Measurements from ENCODE around the gene RFLNA. TPM values are rescaled to one million over a fixed set of nuclear protein-coding genes. Genes with fewer than 3 reads are reported as not detected.

The RFLNA gene
- total and polyA plus RNA-seq, 7 experiments from 2014 or later, result 0.09 TPM; not detected in 6

DNA sequence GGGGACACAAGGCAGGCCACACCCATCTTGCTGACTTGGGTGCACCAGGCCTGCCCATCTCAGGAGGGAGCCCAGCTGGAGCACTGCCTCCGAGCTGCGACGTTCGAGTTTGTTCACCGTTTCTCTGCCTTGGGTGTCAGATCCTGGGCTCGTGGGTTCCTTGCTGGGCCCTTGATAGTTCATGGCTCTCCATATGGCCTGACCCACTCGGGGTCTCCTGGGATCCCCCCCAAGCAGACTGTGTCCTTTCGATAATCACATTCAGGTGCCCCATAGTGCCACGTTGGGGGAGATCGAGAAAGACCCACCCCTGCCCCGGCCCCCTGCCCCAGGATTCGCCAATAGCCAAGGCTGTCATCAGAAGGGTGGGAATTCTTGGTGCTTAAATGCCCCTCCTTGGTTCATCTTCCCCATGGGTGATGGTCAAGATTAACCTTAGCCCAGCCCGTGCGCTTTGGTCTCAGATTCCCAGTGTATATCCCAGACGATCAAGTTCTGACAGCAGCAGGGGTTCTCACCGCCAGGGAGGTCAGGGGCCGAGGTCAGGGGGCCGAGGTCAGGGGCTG lies 7.4 kb downstream of the RFLNA start:
- CTCF ChIA-PET, result interaction anchor here (0.6 kb wide), 1 partner anchor 468 kb away, joined by 3 read pairs; no protein-coding TSS in a partner anchor
- no peaks in the 10 kb centered on the region for H3K9me3 ChIP-seq (ENCODE audit: control insufficient read depth in 2 of 3, low read length in 3 of 3)
- no peaks in the 10 kb centered on the region for H3K4me1 ChIP-seq (ENCODE audit: control insufficient read depth in 2 of 2, insufficient read depth in 2 of 2, low read length in 2 of 2)
- POLR2A ChIA-PET, result no interaction called here
- no peak overlapping the region for H3K27ac ChIP-seq (ENCODE audit: low read depth, low read length)
- Mint-ChIP-seq H3K27me3 (peaks cover 2 to 21% (median 12%) of the 10 kb centered on the region in 5 donors), H3K4me1 (peaks cover 0 to 2% (median 0%) of the 10 kb centered on the region in 7 donors), H3K36me3 (no peaks in the 10 kb centered on the region), H3K27ac (no peak overlapping the region), H3K4me3 (no peak overlapping the region), H3K9me3 (no peaks in the 10 kb centered on the region)
- DNase-seq (no peak), ATAC-seq (no peak)
- peaks cover 0 to 8% of the 10 kb centered on the region in 2 donors for H3K27me3 ChIP-seq (ENCODE audit: control insufficient read depth in 2 of 2, insufficient read depth in 2 of 2, low read length in 2 of 2)
- no peak overlapping the region for H3K4me3 ChIP-seq (ENCODE audit: low read length)
- intact Hi-C loops (cut with micrococcal nuclease), result no loop called here
- H3K36me3 ChIP-seq (ENCODE audit: control insufficient read depth in 2 of 3, insufficient read depth in 3 of 3, low read length in 3 of 3), result no peaks in the 10 kb centered on the region

DNA sequence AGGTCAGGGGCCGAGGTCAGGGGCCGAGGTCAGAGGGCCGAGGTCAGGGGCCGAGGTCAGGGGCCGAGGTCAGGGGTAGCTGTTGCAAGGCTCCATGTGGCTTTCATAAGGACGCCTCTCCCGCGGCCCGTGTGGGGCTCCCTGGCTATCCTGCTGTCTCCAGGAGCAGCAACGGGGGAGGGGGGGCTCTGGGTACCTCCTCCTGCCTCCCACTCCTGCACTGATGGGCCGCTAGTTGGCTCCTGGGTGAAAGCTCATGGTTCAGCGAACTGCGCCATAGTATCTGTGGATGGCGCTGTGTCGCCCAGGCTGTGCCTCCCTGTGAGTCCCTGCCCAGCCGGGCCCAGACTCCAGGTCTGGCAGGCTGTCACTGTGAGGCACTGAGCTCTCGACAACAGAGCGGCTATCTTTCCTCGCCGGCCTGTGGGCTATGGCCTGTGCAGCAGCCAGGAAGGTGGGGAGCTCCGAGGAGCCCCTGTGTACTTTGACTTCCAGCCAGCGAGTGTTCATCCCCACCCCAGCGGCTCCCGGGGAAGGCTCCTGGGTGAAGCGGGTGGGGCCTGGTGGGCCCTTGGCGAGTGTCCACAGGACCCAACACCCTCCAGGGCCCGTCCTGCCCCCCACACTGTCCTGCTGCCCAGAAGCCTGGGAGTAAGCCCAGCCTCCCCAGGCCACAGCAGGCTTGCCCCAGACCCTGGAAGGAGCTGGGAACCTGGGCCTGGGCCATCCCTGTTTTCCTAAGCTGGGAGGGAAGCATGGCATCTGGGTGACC lies 8.1 kb downstream of the RFLNA start:
- Histone ChIP-seq H3K36me3 (ENCODE audit: control insufficient read depth in 2 of 3, insufficient read depth in 3 of 3, low read length in 3 of 3) (no peaks in the 10 kb centered on the region), H3K4me1 (ENCODE audit: control insufficient read depth in 2 of 2, insufficient read depth in 2 of 2, low read length in 2 of 2) (no peaks in the 10 kb centered on the region), H3K27me3 (ENCODE audit: control insufficient read depth in 2 of 2, insufficient read depth in 2 of 2, low read length in 2 of 2) (peaks cover 0 to 5% of the 10 kb centered on the region in 2 donors), H3K9me3 (ENCODE audit: control insufficient read depth in 2 of 3, low read length in 3 of 3) (no peaks in the 10 kb centered on the region), H3K27ac (ENCODE audit: low read depth, low read length) (no peak overlapping the region), H3K4me3 (ENCODE audit: low read length) (no peak overlapping the region)
- Mint-ChIP-seq H3K27ac (no peak overlapping the region), H3K4me3 (no peak overlapping the region), H3K36me3 (no peaks in the 10 kb centered on the region), H3K9me3 (no peaks in the 10 kb centered on the region), H3K4me1 (peaks cover 0 to 2% (median 0%) of the 10 kb centered on the region in 7 donors), H3K27me3 (peaks cover 0 to 15% (median 8%) of the 10 kb centered on the region in 5 donors)
- intact Hi-C loops (cut with micrococcal nuclease), result no loop called here
- ATAC-seq, result no peak
- DNase-seq, result no peak
- ChIA-PET POLR2A (no interaction called here), CTCF (no interaction called here)

DNA sequence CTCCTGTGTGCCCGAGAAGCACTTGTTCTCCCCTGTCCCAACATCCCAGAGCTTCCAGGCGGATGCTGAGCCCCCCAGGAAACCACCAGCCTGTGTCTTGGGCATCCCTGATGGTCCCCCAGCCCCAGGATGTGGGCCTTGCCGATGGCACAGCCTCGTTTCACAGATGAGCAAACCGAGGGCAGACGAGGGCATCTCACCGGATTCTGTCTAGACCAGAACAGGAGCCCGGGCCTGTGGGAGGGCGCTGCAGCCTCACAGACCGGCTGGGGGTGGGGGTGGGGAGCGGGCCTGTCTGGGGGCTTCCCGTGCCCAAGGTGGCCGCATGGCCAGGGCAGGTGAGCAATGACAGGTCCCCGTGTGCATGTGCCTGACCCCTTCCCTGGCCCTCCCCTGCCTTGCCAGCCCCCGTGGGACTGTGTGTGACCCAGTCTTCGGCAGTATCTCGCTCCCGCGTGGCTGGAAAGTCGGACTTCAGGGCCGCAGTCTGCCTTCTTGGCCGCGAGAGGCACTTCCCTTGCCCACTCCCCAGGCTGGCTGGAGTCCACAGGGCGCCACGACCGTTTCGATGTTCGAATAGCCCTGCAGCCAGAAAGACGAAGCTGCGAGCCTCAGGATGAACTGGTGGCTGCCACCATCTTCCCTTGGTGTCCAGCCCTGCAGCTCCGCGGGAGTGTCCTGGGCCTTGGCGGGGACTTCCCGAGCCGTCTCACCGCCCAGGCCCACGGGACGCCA lies 8.9 kb downstream of the RFLNA start:
- Mint-ChIP-seq H3K4me1 (peaks cover 0 to 2% (median 0%) of the 10 kb centered on the region in 7 donors), H3K27me3 (peaks cover 0 to 10% (median under 1%) of the 10 kb centered on the region in 5 donors), H3K9me3 (no peaks in the 10 kb centered on the region), H3K4me3 (no peak overlapping the region), H3K27ac (no peak overlapping the region), H3K36me3 (no peaks in the 10 kb centered on the region)
- no peak overlapping the region for H3K27ac ChIP-seq (ENCODE audit: low read depth, low read length)
- H3K9me3 ChIP-seq (ENCODE audit: control insufficient read depth in 2 of 3, low read length in 3 of 3), result no peaks in the 10 kb centered on the region
- intact Hi-C loops (cut with micrococcal nuclease), result no loop called here
- DNase-seq (no peak), ATAC-seq (no peak)
- POLR2A ChIA-PET, result no interaction called here
- CTCF ChIA-PET, result no interaction called here
- H3K4me3 ChIP-seq (ENCODE audit: low read length), result no peak overlapping the region
- no peaks in the 10 kb centered on the region for H3K4me1 ChIP-seq (ENCODE audit: control insufficient read depth in 2 of 2, insufficient read depth in 2 of 2, low read length in 2 of 2)
- no peaks in the 10 kb centered on the region for H3K36me3 ChIP-seq (ENCODE audit: control insufficient read depth in 2 of 3, insufficient read depth in 3 of 3, low read length in 3 of 3)
- H3K27me3 ChIP-seq (ENCODE audit: control insufficient read depth in 2 of 2, insufficient read depth in 2 of 2, low read length in 2 of 2), result no peaks in the 10 kb centered on the region

DNA sequence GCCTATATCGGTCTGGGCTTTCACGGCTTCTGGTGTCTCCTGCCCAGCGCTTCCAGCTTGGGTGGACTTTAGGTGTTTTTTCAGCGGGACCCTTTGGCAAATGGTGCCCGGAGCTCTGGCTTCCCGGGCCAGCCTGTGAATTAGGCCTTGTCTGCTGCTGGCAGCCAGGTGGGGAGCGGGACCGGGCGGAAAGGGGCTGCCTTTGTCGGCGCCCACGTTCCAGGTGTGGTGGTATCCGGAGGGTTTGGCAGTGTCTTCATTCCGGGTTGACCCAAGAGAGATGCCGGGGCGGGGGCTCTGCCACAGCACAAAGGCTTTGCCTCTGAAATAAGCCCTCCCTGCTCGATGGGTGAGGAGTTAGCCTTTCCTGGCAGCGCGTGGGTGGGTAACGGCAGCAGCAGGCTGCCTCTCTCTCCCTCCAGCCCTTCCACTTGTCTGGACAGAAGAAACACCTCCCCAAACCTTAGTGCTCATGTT lies 9.5 kb downstream of the RFLNA start:
- Mint-ChIP-seq H3K27me3 (peaks cover 0 to 8% (median 0%) of the 10 kb centered on the region in 5 donors), H3K36me3 (no peaks in the 10 kb centered on the region), H3K4me3 (no peak overlapping the region), H3K9me3 (no peaks in the 10 kb centered on the region), H3K4me1 (peaks cover 0 to 2% (median 0%) of the 10 kb centered on the region in 7 donors), H3K27ac (no peak overlapping the region)
- Histone ChIP-seq H3K27ac (ENCODE audit: low read depth, low read length) (no peak overlapping the region), H3K4me1 (ENCODE audit: control insufficient read depth in 2 of 2, insufficient read depth in 2 of 2, low read length in 2 of 2) (no peaks in the 10 kb centered on the region), H3K4me3 (ENCODE audit: low read length) (no peak overlapping the region), H3K9me3 (ENCODE audit: control insufficient read depth in 2 of 3, low read length in 3 of 3) (no peaks in the 10 kb centered on the region), H3K36me3 (ENCODE audit: control insufficient read depth in 2 of 3, insufficient read depth in 3 of 3, low read length in 3 of 3) (no peaks in the 10 kb centered on the region), H3K27me3 (ENCODE audit: control insufficient read depth in 2 of 2, insufficient read depth in 2 of 2, low read length in 2 of 2) (no peaks in the 10 kb centered on the region)
- DNase-seq (no peak), ATAC-seq (no peak)
- intact Hi-C loops (cut with micrococcal nuclease), result no loop called here
- ChIA-PET POLR2A (no interaction called here), CTCF (no interaction called here)

DNA sequence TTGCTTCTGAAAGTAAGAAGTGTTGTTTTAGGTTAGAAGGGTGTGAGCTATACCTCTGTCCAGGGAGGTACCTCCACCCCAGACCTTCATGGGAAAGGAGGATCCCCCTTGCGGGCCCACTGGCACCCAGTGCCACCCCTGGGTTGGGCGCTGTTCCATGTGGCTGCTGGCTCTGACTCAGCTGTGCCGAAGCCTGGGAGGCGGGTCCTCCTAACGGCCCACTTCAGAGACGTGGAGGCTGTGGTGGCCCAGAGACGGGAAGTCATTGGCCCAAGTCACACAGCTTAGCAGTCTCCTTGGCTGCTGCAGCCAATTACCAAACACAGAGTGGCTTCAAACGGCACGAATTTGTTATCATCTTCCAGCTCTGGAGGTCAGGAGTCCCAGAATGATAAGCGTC lies 10.2 kb downstream of the RFLNA start:
- Histone ChIP-seq H3K9me3 (ENCODE audit: control insufficient read depth in 2 of 3, low read length in 3 of 3) (no peaks in the 10 kb centered on the region), H3K27ac (ENCODE audit: low read depth, low read length) (no peak overlapping the region), H3K27me3 (ENCODE audit: control insufficient read depth in 2 of 2, insufficient read depth in 2 of 2, low read length in 2 of 2) (no peaks in the 10 kb centered on the region), H3K4me3 (ENCODE audit: low read length) (no peak overlapping the region), H3K36me3 (ENCODE audit: control insufficient read depth in 2 of 3, insufficient read depth in 3 of 3, low read length in 3 of 3) (no peaks in the 10 kb centered on the region), H3K4me1 (ENCODE audit: control insufficient read depth in 2 of 2, insufficient read depth in 2 of 2, low read length in 2 of 2) (no peaks in the 10 kb centered on the region)
- Mint-ChIP-seq H3K27me3 (peaks cover 0 to 6% (median 0%) of the 10 kb centered on the region in 5 donors), H3K4me1 (peaks cover 0 to 2% (median 0%) of the 10 kb centered on the region in 7 donors), H3K36me3 (no peaks in the 10 kb centered on the region), H3K27ac (no peak overlapping the region), H3K9me3 (no peaks in the 10 kb centered on the region), H3K4me3 (no peak overlapping the region)
- ATAC-seq, result no peak
- ChIA-PET CTCF (no interaction called here), POLR2A (no interaction called here)
- no peak for DNase-seq
- intact Hi-C loops (cut with micrococcal nuclease), result no loop called here

DNA sequence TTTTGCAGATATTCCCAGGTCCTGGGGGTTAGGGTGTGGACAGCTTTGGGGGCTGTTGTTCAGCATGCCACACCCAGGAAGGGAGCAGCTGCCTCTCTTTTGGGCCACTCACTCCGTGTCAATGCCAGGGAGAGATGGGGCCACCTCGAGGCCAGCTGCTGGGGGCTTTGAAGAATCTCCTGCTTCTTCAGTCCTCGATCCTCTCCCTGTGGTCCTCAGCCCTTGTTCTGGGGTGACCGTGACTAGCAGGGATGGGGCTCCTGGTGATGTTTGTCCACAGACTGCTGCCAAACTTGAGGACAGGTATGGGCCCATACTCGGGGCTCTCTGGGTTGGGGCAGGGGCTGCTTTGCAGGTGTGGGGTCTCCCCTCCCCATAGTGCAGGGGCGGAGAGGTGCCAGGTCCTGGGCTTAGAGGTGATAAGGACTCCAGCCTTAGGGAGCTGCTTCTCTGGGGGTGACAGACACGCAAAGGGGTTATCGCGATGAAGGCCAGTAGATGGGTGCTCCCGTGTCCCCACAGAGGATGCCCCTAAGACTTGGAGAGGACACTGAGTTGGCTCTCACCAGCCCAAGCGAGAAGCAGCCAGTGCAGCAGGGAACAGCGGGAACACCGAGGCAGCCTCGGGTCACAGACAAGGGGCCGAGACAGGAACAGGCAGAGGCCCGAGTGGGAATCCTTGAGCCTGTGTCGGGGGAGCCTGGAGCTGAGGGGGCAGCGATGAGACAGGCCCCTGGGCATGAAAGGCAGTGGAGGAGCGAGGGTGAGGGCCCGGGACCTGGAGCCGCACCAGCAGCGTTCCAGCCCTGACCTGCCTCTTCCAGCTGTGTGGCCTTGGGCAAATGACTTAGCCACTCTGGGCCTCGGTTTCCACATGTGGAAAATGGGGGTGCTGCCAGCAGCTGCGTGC lies 11.1 kb downstream of the RFLNA start:
- H3K27me3 Mint-ChIP-seq, result peaks cover 0 to under 1% (median 0%) of the 10 kb centered on the region in 5 donors
- DNase-seq (no peak), ATAC-seq (no peak)
- Histone ChIP-seq H3K4me3 (ENCODE audit: low read length) (no peak overlapping the region), H3K36me3 (ENCODE audit: control insufficient read depth in 2 of 3, insufficient read depth in 3 of 3, low read length in 3 of 3) (no peaks in the 10 kb centered on the region), H3K27me3 (ENCODE audit: control insufficient read depth in 2 of 2, insufficient read depth in 2 of 2, low read length in 2 of 2) (no peaks in the 10 kb centered on the region), H3K4me1 (ENCODE audit: control insufficient read depth in 2 of 2, insufficient read depth in 2 of 2, low read length in 2 of 2) (no peaks in the 10 kb centered on the region), H3K9me3 (ENCODE audit: control insufficient read depth in 2 of 3, low read length in 3 of 3) (no peaks in the 10 kb centered on the region), H3K27ac (ENCODE audit: low read depth, low read length) (no peak overlapping the region)
- intact Hi-C loops (cut with micrococcal nuclease), result no loop called here
- no peak overlapping the region for H3K27ac Mint-ChIP-seq
- H3K4me3 Mint-ChIP-seq, result no peak overlapping the region
- peaks cover 0 to 2% (median 0%) of the 10 kb centered on the region in 7 donors for H3K4me1 Mint-ChIP-seq
- CTCF ChIA-PET, result no interaction called here
- no peaks in the 10 kb centered on the region for H3K9me3 Mint-ChIP-seq
- H3K36me3 Mint-ChIP-seq, result no peaks in the 10 kb centered on the region
- POLR2A ChIA-PET, result no interaction called here

Measured in naive thymus-derived CD4-positive, alpha-beta T cell (primary cell).